K562 (cell line): Measurements from ENCODE around the gene ECI1.

Experiments used
- CEBPB ChIP-seq: fragments of 450-650 bp; IDR thresholded peaks from 2 replicates; pipeline ENCODE4 v1.6.1; 2016; ENCODE audit warnings: missing genetic modification characterization, missing compliant biosample characterization
- CHD1 ChIP-seq: fragments of 200-600 bp; sonication (generic); IDR thresholded peaks from one replicate; pipeline ENCODE4 v1.6.1; 2012; ENCODE audit warnings: mild to moderate bottlenecking, moderate library complexity, low read length, inconsistent platforms
- CHD4 ChIP-seq: fragments of 200-600 bp; sonication (generic); IDR thresholded peaks from 3 replicates; pipeline ENCODE4 v1.6.1; 2012; ENCODE audit warnings: low read depth, mild to moderate bottlenecking, mixed read lengths, low read length, inconsistent platforms; ENCODE audit not compliant: insufficient read depth, insufficient replicate concordance, poor library complexity, severe bottlenecking
- CREB3 ChIP-seq: fragments of 450-650 bp; conservative IDR thresholded peaks from 2 replicates; pipeline ENCODE4 v1.6.1; 2016; ENCODE audit warnings: missing genetic modification characterization, low read depth, mild to moderate bottlenecking, missing compliant biosample characterization, moderate library complexity
- CTCF ChIP-seq, 3 experiments: IDR thresholded peaks in 2 of 3; conservative IDR thresholded peaks in 1 of 3; 2 replicates each; pipeline ENCODE4 v1.5.1; 2011 to 2012; ENCODE audit warnings: low read length in 3 of 3, mild to moderate bottlenecking in 3 of 3, control low read depth in 2 of 3, improper control_type of control experiment in 1 of 3, inconsistent platforms in 1 of 3, low read depth in 1 of 3, mixed read lengths in 1 of 3, moderate library complexity in 1 of 3; ENCODE audit not compliant: insufficient read depth in 2 of 3
- FOS ChIP-seq: IDR thresholded peaks from 3 replicates; pipeline ENCODE4 v1.6.1; 2011; ENCODE audit not compliant: insufficient read length; ENCODE audit errors: extremely low read depth
- NR2C1 ChIP-seq, 2 experiments: fragments of 450-650 bp; IDR thresholded peaks; 2 replicates each; pipeline ENCODE4 v1.6.1; 2017; ENCODE audit warnings: mild to moderate bottlenecking in 2 of 2, antibody characterized with exemption in 1 of 2, inconsistent platforms in 1 of 2, missing compliant biosample characterization in 1 of 2, missing genetic modification characterization in 1 of 2
- POLR2A ChIP-seq: fragments of 450-650 bp; conservative IDR thresholded peaks from 2 replicates; pipeline ENCODE4 v1.6.1; 2016
- POLR2AphosphoS5 ChIP-seq: IDR thresholded peaks from 2 replicates; pipeline ENCODE4 v1.6.1; 2011; ENCODE audit warnings: mild to moderate bottlenecking, low read depth, low read length, moderate library complexity; ENCODE audit not compliant: control insufficient read depth, insufficient read depth
- POLR3G ChIP-seq: IDR thresholded peaks from 2 replicates; pipeline ENCODE4 v1.6.1; 2011; ENCODE audit not compliant: insufficient read length, insufficient replicate concordance; ENCODE audit errors: extremely low read depth
- ZKSCAN1 ChIP-seq: fragments of 150-350 bp; IDR thresholded peaks from 2 replicates; pipeline ENCODE4 v1.6.1; 2016; ENCODE audit warnings: low read depth, low read length

- TF ChIP-seq CEBPB (tag) (no peak), NR2C1 (IDR thresholded peaks at IDR 0.05) (no peak), NR2C1 (tag; IDR thresholded peaks at IDR 0.05) (no peak), CHD1 (no peak), CREB3 (no peak), POLR2A (no peak), POLR3G (no peak), CTCF (IDR thresholded peaks at IDR 0.05 in 2 of 3, conservative IDR thresholded peaks at IDR 0.05 in 1 of 3; ENCODE audit: insufficient read depth in 2 of 3, low read depth in 1 of 3, low read length in 3 of 3) (no peak), ZKSCAN1 (no peak), FOS (no peak), POLR2AphosphoS5 (no peak), CHD4 (no peak)
These were observed 57.1 kb downstream of the ECI1 start for GRCh38 chr16:2194166-2194834.
